Activated CD8-positive, alpha-beta memory T cell treated with anti-CD3 and anti-CD28 coated beads for 24 hours (primary cell): ENCODE measurements around the gene TPD52L1.
A peak's percentile ranks its signal among the peaks of the same experiment; 100 is the strongest.
"Not testable (repeated sequence)": the region's sequence is repeated elsewhere in the genome, so short reads cannot be mapped to it uniquely, and the experiment has no call there.

ENCODE experiments used
- DNase-seq: peaks from one replicate; pipeline ENCODE4 v3.0.0-alpha.2; 2020

Gene TPD52L1

GRCh38 chr6:125153391-125154117, at the start of gene TPD52L1:
Gene TPD52L1 (plus strand): TSS chr6:125153773. CDS start chr6:125153952, 179 bp downstream.
- DNase-seq = peak; percentile 77

- no peak for DNase-seq
These were observed 49.1 kb upstream of the TPD52L1 start for GRCh38 chr6:125104425-125104824.

- DNase-seq = no peak
These were observed 46.5 kb upstream of the TPD52L1 start for GRCh38 chr6:125107048-125107447.

GRCh38 chr6:125107896-125108295, 45.7 kb upstream of the TPD52L1 start:
- DNase-seq = no peak

- no peak for DNase-seq
These were observed 43.5 kb upstream of the TPD52L1 start for GRCh38 chr6:125110056-125110455.

GRCh38 chr6:125111219-125111983, 42.2 kb upstream of the TPD52L1 start:
- no peak for DNase-seq

GRCh38 chr6:125112934-125113333, 40.6 kb upstream of the TPD52L1 start:
- no peak for DNase-seq

- no peak for DNase-seq
These were observed 39.2 kb upstream of the TPD52L1 start for GRCh38 chr6:125114248-125114858.

- no peak for DNase-seq
These were observed 37.4 kb upstream of the TPD52L1 start for GRCh38 chr6:125116170-125116569.

GRCh38 chr6:125116710-125117109, 36.9 kb upstream of the TPD52L1 start:
- no peak for DNase-seq

GRCh38 chr6:125117818-125118217, 35.8 kb upstream of the TPD52L1 start:
- no peak for DNase-seq

GRCh38 chr6:125120054-125120590, 33.5 kb upstream of the TPD52L1 start:
- DNase-seq = no peak

- no peak for DNase-seq
These were observed 31.7 kb upstream of the TPD52L1 start for GRCh38 chr6:125121894-125122293.

- no peak for DNase-seq
These were observed 30.5 kb upstream of the TPD52L1 start for GRCh38 chr6:125123051-125123450.

- no peak for DNase-seq
These were observed 30.0 kb upstream of the TPD52L1 start for GRCh38 chr6:125123468-125124048.

GRCh38 chr6:125124049-125124669, 29.4 kb upstream of the TPD52L1 start:
- DNase-seq = no peak

GRCh38 chr6:125125856-125126255, 27.7 kb upstream of the TPD52L1 start:
- not testable (repeated sequence) for DNase-seq

GRCh38 chr6:125129354-125129753, 24.2 kb upstream of the TPD52L1 start:
- DNase-seq = no peak

- DNase-seq = no peak
These were observed 21.5 kb upstream of the TPD52L1 start for GRCh38 chr6:125132058-125132457.

- DNase-seq = no peak
These were observed 17.2 kb upstream of the TPD52L1 start for GRCh38 chr6:125136378-125136777.

- no peak for DNase-seq
These were observed 15.5 kb upstream of the TPD52L1 start for GRCh38 chr6:125138083-125138482.

GRCh38 chr6:125140808-125141207, 12.8 kb upstream of the TPD52L1 start:
- DNase-seq = no peak

GRCh38 chr6:125142618-125143017, 11.0 kb upstream of the TPD52L1 start:
- no peak for DNase-seq
